Subcutaneous abdominal adipose tissue (tissue), 5 donors: Measurements from ENCODE around the gene RASGRF1.

ENCODE experiments used
- H3K27ac ChIP-seq: one replicate; pipeline ENCODE4 v1.7.0; 2013; ENCODE audit warnings: low read depth, mild to moderate bottlenecking, inconsistent platforms, low read length, moderate library complexity
- H3K27me3 ChIP-seq, 5 donors: one replicate each; pipeline ENCODE4 v1.7.0; 2013; ENCODE audit warnings: low read length in 5 of 5, inconsistent platforms in 1 of 5; ENCODE audit not compliant: control insufficient read depth in 5 of 5, insufficient read depth in 4 of 5
- H3K36me3 ChIP-seq, 5 donors: one replicate each; pipeline ENCODE4 v1.7.0; 2013; ENCODE audit warnings: low read length in 5 of 5; ENCODE audit not compliant: control insufficient read depth in 5 of 5, insufficient read depth in 5 of 5
- H3K4me1 ChIP-seq, 5 donors: one replicate each; pipeline ENCODE4 v1.7.0; 2013; ENCODE audit warnings: low read length in 5 of 5, mild to moderate bottlenecking in 3 of 5, moderate library complexity in 1 of 5; ENCODE audit not compliant: control insufficient read depth in 5 of 5, insufficient read depth in 5 of 5
- H3K4me3 ChIP-seq, 5 donors: one replicate each; pipeline ENCODE4 v1.7.0; 2013; ENCODE audit warnings: low read length in 5 of 5, low read depth in 1 of 5
- H3K9ac ChIP-seq, 5 donors: one replicate each; pipeline ENCODE4 v1.7.0; 2013; ENCODE audit warnings: low read length in 5 of 5, mild to moderate bottlenecking in 4 of 5, moderate library complexity in 3 of 5
- H3K9me3 ChIP-seq, 5 donors: one replicate each; pipeline ENCODE4 v1.7.0; 2013; ENCODE audit warnings: low read length in 5 of 5; ENCODE audit not compliant: control insufficient read depth in 5 of 5
- donor health status: healthy.
- donor health status: healthy.
- donor health status: healthy.
- donor health status: healthy.
- donor health status: healthy.

RASGRF1 gene

GRCh38 chr15:78925956-78926743 lies 164.4 kb downstream of the RASGRF1 start:
- H3K9ac ChIP-seq: no peak overlapping the region
- no peak overlapping the region for H3K4me3 ChIP-seq
- H3K4me1 ChIP-seq: peaks cover 0 to 3% (median 0%) of the 10 kb centered on the region in 5 donors
- peaks cover 0 to 86% (median 59%) of the 10 kb centered on the region in 5 donors for H3K36me3 ChIP-seq
- H3K9me3 ChIP-seq: no peaks in the 10 kb centered on the region
- no peak overlapping the region for H3K27ac ChIP-seq
- no peaks in the 10 kb centered on the region for H3K27me3 ChIP-seq

DNA sequence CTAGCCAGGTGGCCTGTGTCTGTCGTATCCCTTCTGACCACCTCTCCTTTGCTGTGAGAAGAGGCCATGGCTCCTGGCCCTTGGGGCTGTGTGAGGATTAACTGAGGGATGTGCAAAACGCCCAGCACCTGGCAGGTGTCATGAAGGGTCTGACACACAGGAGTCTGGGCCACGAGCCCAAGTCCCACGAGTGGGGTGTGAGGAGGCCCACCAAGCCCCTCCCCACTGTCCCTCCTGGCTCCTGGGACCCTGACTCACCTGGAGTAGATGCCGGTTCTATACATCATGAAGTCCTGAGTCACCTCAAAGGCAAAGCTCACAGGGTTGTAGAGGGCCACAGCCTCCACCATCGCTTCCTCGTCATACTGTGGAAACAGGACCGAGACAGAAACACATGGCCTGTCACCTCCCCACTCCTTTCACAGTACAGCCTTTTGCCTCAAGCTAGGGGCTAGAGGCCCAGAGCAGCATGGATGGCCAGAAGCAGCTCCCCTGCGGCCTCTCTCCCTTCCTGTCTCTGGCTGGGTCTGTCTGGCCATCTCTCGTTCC lies 165.4 kb downstream of the RASGRF1 start:
- Histone ChIP-seq H3K27ac (no peak overlapping the region), H3K9me3 (no peaks in the 10 kb centered on the region), H3K4me3 (no peak overlapping the region), H3K9ac (no peak overlapping the region), H3K27me3 (no peaks in the 10 kb centered on the region), H3K36me3 (peaks cover 0 to 84% (median 63%) of the 10 kb centered on the region in 5 donors), H3K4me1 (no peaks in the 10 kb centered on the region)

DNA sequence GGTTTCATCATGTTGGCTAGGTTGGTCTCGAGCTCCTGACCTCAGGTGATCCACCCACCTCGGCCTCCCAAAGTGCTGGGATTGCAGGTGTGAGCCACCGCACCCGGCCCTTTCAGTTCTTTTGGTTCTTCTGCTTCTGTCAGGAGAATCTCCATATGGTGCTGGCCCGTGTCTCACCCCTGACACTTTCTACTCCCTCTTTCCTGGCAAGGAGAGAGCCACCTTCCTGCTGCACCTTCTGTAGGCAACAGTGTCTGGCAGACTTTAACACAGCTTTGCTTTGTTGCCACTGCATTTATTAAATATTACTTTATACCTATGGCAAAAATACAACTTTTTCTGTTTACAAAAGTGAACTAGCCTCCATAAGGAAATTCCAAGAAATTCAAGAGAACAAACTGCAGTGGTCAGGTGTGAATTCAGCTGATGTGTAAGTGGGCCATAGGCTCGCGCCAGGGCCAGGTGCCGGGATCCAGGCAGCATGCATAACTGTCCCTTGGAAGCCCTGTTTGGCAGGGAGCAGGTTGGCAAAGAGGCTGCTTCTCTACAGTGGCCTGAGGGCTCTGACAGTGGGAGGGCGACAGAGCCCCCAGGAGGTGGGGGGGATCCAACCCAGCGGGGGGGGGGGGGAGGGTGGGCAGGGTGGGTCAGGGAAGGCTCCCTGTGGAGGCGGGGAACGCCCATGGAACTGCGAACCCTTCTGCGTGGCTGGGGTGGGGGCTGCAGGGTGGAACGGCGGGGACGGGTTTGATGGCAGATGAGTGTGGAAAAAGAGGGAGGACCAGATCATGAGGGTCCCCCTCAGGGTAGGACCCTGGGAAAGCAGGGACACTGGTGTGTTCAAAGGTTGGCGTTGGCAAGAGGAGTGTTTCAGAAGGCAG lies 166.9 kb downstream of the RASGRF1 start:
- H3K27ac ChIP-seq: no peak overlapping the region
- peaks cover 0 to 86% (median 66%) of the 10 kb centered on the region in 5 donors for H3K36me3 ChIP-seq
- H3K9ac ChIP-seq: no peak overlapping the region
- H3K27me3 ChIP-seq: no peaks in the 10 kb centered on the region
- no peaks in the 10 kb centered on the region for H3K9me3 ChIP-seq
- no peak overlapping the region for H3K4me3 ChIP-seq
- H3K4me1 ChIP-seq: no peaks in the 10 kb centered on the region

- Histone ChIP-seq H3K4me1 (no peaks in the 10 kb centered on the region), H3K4me3 (no peak overlapping the region), H3K27me3 (no peaks in the 10 kb centered on the region), H3K9ac (no peak overlapping the region), H3K36me3 (peaks cover 0 to 89% (median 68%) of the 10 kb centered on the region in 5 donors), H3K27ac (no peak overlapping the region), H3K9me3 (no peaks in the 10 kb centered on the region)
Observed at GRCh38 chr15:78923015-78923414, 167.6 kb downstream of the RASGRF1 start.

DNA sequence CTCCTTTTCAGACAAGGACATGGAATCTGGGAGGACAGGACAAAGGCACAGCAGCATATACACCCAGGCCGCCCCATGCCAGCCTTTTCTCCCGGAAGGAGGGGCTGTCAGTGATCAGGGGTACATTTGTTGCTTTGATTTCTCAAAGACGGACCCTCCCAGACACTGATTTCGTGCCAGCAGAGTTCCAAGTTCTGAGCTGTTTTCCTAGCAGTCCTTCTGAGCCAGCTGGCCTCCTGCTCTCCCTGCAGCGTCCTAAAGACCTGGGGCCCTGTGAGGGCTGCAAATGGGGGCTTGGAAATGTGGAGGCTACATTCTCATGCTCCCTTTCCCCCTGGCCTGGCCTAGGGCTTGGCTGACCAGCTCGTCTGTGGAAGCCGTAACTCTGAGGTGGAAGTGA lies 168.1 kb downstream of the RASGRF1 start:
- Histone ChIP-seq H3K27me3 (no peaks in the 10 kb centered on the region), H3K4me3 (no peak overlapping the region), H3K9ac (no peak overlapping the region), H3K36me3 (peaks cover 0 to 87% (median 66%) of the 10 kb centered on the region in 5 donors), H3K4me1 (no peaks in the 10 kb centered on the region), H3K27ac (no peak overlapping the region), H3K9me3 (no peaks in the 10 kb centered on the region)

- Histone ChIP-seq H3K4me1 (peaks cover 0 to 3% (median 2%) of the 10 kb centered on the region in 5 donors), H3K36me3 (peaks cover 0 to 82% (median 60%) of the 10 kb centered on the region in 5 donors), H3K27ac (no peak overlapping the region), H3K4me3 (no peak overlapping the region), H3K27me3 (no peaks in the 10 kb centered on the region), H3K9me3 (no peaks in the 10 kb centered on the region), H3K9ac (no peak overlapping the region)
Observed at GRCh38 chr15:78921940-78922339, 168.6 kb downstream of the RASGRF1 start.

GRCh38 chr15:78921517-78921916 lies 169.1 kb downstream of the RASGRF1 start:
- Histone ChIP-seq H3K36me3 (peaks cover 0 to 77% (median 56%) of the 10 kb centered on the region in 5 donors), H3K4me3 (no peak overlapping the region)

DNA sequence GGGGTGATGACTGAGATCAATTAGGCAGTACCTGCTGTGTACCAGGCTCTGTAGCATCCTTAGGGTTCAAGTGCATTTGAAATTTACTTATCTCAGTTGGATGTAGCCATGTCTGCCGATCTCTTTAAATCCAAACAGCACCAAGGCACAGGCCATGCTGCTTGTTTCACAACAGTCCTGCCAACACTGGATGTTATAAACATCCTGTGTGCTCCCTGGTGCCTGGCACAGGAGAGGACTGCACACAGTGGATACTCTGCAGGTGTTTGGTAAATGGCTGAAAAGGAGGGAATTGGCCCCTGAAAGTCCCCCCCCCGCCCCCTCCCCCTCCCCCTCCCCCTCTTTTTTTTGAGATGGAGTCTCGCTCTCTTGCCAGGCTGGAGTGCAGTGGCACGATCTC lies 172.7 kb downstream of the RASGRF1 start:
- H3K27ac ChIP-seq: no peak overlapping the region

More at GRCh38 chr15:78921517-78921916, 169.1 kb downstream of the RASGRF1 start:
- H3K9ac ChIP-seq: no peak overlapping the region
- H3K9me3 ChIP-seq: no peaks in the 10 kb centered on the region
- no peak overlapping the region for H3K27ac ChIP-seq
- no peaks in the 10 kb centered on the region for H3K27me3 ChIP-seq
- peaks cover 0 to 7% (median 5%) of the 10 kb centered on the region in 5 donors for H3K4me1 ChIP-seq

GRCh38 chr15:78916088-78916487 lies 174.5 kb downstream of the RASGRF1 start:
- H3K4me3 ChIP-seq: no peak overlapping the region
- H3K36me3 ChIP-seq: peaks cover 13 to 51% (median 35%) of the 10 kb centered on the region in 5 donors
- H3K27ac ChIP-seq: peak overlapping the region; percentile 61
- H3K9ac ChIP-seq: no peak overlapping the region
- peaks cover 8 to 36% (median 32%) of the 10 kb centered on the region in 5 donors for H3K4me1 ChIP-seq
- H3K27me3 ChIP-seq: no peaks in the 10 kb centered on the region
- H3K9me3 ChIP-seq: no peaks in the 10 kb centered on the region

More for the DNA sequence above, 172.7 kb downstream of the RASGRF1 start:
- H3K4me3 ChIP-seq: no peak overlapping the region
- H3K36me3 ChIP-seq: peaks cover under 1 to 57% (median 39%) of the 10 kb centered on the region in 5 donors
- no peaks in the 10 kb centered on the region for H3K9me3 ChIP-seq
- H3K9ac ChIP-seq: no peak overlapping the region
- H3K27me3 ChIP-seq: no peaks in the 10 kb centered on the region
- H3K4me1 ChIP-seq: peaks cover 8 to 36% (median 32%) of the 10 kb centered on the region in 5 donors
